ENCODE measurements around the gene LYST. TPM values are rescaled to one million over a fixed set of nuclear protein-coding genes. Genes with fewer than 3 reads are reported as not detected.
"Not testable (repeated sequence)": the region's sequence is repeated elsewhere in the genome, so short reads cannot be mapped to it uniquely, and the experiment has no call there.

Gene LYST
- total RNA-seq, 1 experiment from 2014 or later = 23.9 TPM

GRCh38 chr1:235907897-235908240 is 41.2 kb upstream of the LYST start:
- Mint-ChIP-seq H3K4me3 (ENCODE audit: unreplicated experiment) (no peak overlapping the region), H3K36me3 (ENCODE audit: insufficient read depth, unreplicated experiment) (no peaks in the 10 kb centered on the region), H3K27me3 (ENCODE audit: insufficient read depth, unreplicated experiment) (no peaks in the 10 kb centered on the region), H3K4me1 (ENCODE audit: insufficient read depth, unreplicated experiment) (peaks cover 59% of the 10 kb centered on the region), H3K27ac (ENCODE audit: low read depth, unreplicated experiment) (peak overlapping the region; percentile 99), H3K9me3 (ENCODE audit: unreplicated experiment) (no peaks in the 10 kb centered on the region)
- no TSS peak for BruUV-seq (replicated peaks)
- TF ChIP-seq, protein P1, sequence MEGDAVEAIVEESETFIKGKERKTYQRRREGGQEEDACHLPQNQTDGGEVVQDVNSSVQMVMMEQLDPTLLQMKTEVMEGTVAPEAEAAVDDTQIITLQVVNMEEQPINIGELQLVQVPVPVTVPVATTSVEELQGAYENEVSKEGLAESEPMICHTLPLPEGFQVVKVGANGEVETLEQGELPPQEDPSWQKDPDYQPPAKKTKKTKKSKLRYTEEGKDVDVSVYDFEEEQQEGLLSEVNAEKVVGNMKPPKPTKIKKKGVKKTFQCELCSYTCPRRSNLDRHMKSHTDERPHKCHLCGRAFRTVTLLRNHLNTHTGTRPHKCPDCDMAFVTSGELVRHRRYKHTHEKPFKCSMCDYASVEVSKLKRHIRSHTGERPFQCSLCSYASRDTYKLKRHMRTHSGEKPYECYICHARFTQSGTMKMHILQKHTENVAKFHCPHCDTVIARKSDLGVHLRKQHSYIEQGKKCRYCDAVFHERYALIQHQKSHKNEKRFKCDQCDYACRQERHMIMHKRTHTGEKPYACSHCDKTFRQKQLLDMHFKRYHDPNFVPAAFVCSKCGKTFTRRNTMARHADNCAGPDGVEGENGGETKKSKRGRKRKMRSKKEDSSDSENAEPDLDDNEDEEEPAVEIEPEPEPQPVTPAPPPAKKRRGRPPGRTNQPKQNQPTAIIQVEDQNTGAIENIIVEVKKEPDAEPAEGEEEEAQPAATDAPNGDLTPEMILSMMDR (IDR thresholded peaks at IDR 0.05; ENCODE audit: unreplicated experiment) = no peak
- intact Hi-C loops (cut with micrococcal nuclease) = no loop called here
- ChIA-PET POLR2A (interaction anchor here (0.6 to 5.7 kb wide), 10 partner anchors 10 to 588 kb away, joined by 3 to 130 read pairs (median 4); partner anchors contain the start of genes B3GALNT2 and LYST), CTCF (interaction anchor here (0.7 to 5.7 kb wide), 7 partner anchors 10 to 64 kb away, joined by 3 to 65 read pairs (median 8); partner anchors contain the start of gene LYST)
- DNase-seq (ENCODE audit: unreplicated experiment) = no peak

GRCh38 chr1:235907187-235907896 is 40.6 kb upstream of the LYST start:
- no TSS peak for BruUV-seq (replicated peaks)

GRCh38 chr1:235906436-235906835 is 39.7 kb upstream of the LYST start:
- no TSS peak for BruUV-seq (replicated peaks)
- POLR2A ChIA-PET = interaction anchor here (0.6 to 5.7 kb wide), 10 partner anchors 12 to 402 kb away, joined by 3 to 130 read pairs (median 4); partner anchors contain the start of genes B3GALNT2 and LYST
- Mint-ChIP-seq H3K4me3 (ENCODE audit: unreplicated experiment) (no peak overlapping the region), H3K27ac (ENCODE audit: low read depth, unreplicated experiment) (no peak overlapping the region), H3K9me3 (ENCODE audit: unreplicated experiment) (no peaks in the 10 kb centered on the region), H3K27me3 (ENCODE audit: insufficient read depth, unreplicated experiment) (no peaks in the 10 kb centered on the region), H3K36me3 (ENCODE audit: insufficient read depth, unreplicated experiment) (no peaks in the 10 kb centered on the region), H3K4me1 (ENCODE audit: insufficient read depth, unreplicated experiment) (peaks cover 59% of the 10 kb centered on the region)
- DNase-seq (ENCODE audit: unreplicated experiment) = no peak
- CTCF ChIA-PET = interaction anchor here (0.6 to 5.7 kb wide), 13 partner anchors 12 to 359 kb away, joined by 3 to 65 read pairs (median 4); partner anchors contain the start of gene LYST
- intact Hi-C loops (cut with micrococcal nuclease) = no loop called here
- TF ChIP-seq, protein P1 (IDR thresholded peaks at IDR 0.05; ENCODE audit: unreplicated experiment) = no peak

More at GRCh38 chr1:235907187-235907896, 40.6 kb upstream of the LYST start:
- CTCF ChIA-PET = interaction anchor here (0.6 to 5.7 kb wide), 15 partner anchors 9 to 360 kb away, joined by 3 to 65 read pairs (median 4); partner anchors contain the start of gene LYST
- TF ChIP-seq, protein P1 (IDR thresholded peaks at IDR 0.05; ENCODE audit: unreplicated experiment) = no peak
- Mint-ChIP-seq H3K4me1 (ENCODE audit: insufficient read depth, unreplicated experiment) (peaks cover 61% of the 10 kb centered on the region), H3K4me3 (ENCODE audit: unreplicated experiment) (no peak overlapping the region), H3K27me3 (ENCODE audit: insufficient read depth, unreplicated experiment) (no peaks in the 10 kb centered on the region), H3K27ac (ENCODE audit: low read depth, unreplicated experiment) (no peak overlapping the region), H3K36me3 (ENCODE audit: insufficient read depth, unreplicated experiment) (no peaks in the 10 kb centered on the region), H3K9me3 (ENCODE audit: unreplicated experiment) (no peaks in the 10 kb centered on the region)
- no peak for DNase-seq (ENCODE audit: unreplicated experiment)
- POLR2A ChIA-PET = interaction anchor here (0.6 to 5.7 kb wide), 11 partner anchors 11 to 469 kb away, joined by 3 to 130 read pairs (median 5); partner anchors contain the start of genes B3GALNT2 and LYST
- intact Hi-C loops (cut with micrococcal nuclease) = no loop called here

DNA sequence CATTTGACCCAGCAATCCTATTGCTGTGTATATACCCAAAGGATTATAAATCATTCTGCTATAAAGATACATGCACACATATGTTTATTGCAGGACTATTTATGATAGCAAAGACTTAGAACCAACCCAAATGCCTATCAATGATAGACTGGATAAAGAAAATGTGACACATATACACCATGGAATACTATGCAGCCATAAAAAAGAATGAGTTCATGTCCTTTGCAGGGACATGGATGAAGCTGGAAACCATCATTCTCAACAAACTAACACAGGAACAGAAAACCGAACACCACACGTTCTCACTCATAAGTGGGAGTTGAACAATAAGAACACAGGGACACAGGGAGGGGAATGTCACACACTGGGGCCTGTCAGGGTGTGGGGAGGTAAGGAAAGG is 37.1 kb upstream of the LYST start:
- Mint-ChIP-seq H3K4me1 (ENCODE audit: insufficient read depth, unreplicated experiment) (peaks cover 45% of the 10 kb centered on the region), H3K27ac (ENCODE audit: low read depth, unreplicated experiment) (peak overlapping the region; percentile 61)
- ChIA-PET POLR2A (interaction anchor here (1.2 to 3.8 kb wide), 10 partner anchors 13 to 68 kb away, joined by 3 to 43 read pairs (median 8); partner anchors contain the start of gene LYST), CTCF (interaction anchor here (0.7 to 2.4 kb wide), 5 partner anchors 10 to 68 kb away, joined by 3 to 16 read pairs (median 5); no protein-coding TSS in a partner anchor)
- BruUV-seq (replicated peaks); H3K9me3 Mint-ChIP-seq (ENCODE audit: unreplicated experiment); DNase-seq (ENCODE audit: unreplicated experiment); intact Hi-C loops (cut with micrococcal nuclease); H3K27me3 Mint-ChIP-seq (ENCODE audit: insufficient read depth, unreplicated experiment); H3K36me3 Mint-ChIP-seq (ENCODE audit: insufficient read depth, unreplicated experiment); H3K4me3 Mint-ChIP-seq (ENCODE audit: unreplicated experiment): not testable (repeated sequence)
